ENCODE results near the gene FXR1.
"Not testable (repeated sequence)": the region's sequence is repeated elsewhere in the genome, so short reads cannot be mapped to it uniquely, and the experiment has no call there.

- TF ChIP-seq CTCF (IDR thresholded peaks at IDR 0.05; ENCODE audit: low read depth, low read length); EZH2phosphoT487 (IDR thresholded peaks at IDR 0.05; ENCODE audit: low read depth): not testable (repeated sequence)
Measured at GRCh38 chr3:180986366-180986765, 73.9 kb downstream of the FXR1 start.
